Muscle of arm (tissue), 14 donors: ENCODE data around the gene SPTY2D1. TPM values are rescaled to one million over a fixed set of nuclear protein-coding genes. Genes with fewer than 3 reads are reported as not detected.
"Not testable (repeated sequence)": the region's sequence is repeated elsewhere in the genome, so short reads cannot be mapped to it uniquely, and the experiment has no call there.

Experiments
- DNase-seq: peaks from one replicate; pipeline ENCODE4 v3.0.0-alpha.2; 2013
- long read RNA-seq, 11 donors: transcript quantifications; one replicate each; lab custom pipeline, GENCODE V29; 2026
- polyA plus RNA-seq, 12 donors: library from polyadenylated mRNA; unstranded; fragments of 120-200 nt; gene quantifications; one replicate each; pipeline ENCODE4 v1.2.1, GENCODE V29; 2013; ENCODE audit not compliant: insufficient read length in 12 of 12

SPTY2D1 gene
- 10 to 100 TPM in 11 of 12 donors, not detected in 1; 16.0 to 28.7 (median 18.4) TPM for polyA plus RNA-seq
- long read RNA-seq, donor 1, partial matches to known transcripts, result 7 of 7 reads
- long read RNA-seq, donor 1, other reads (novel, unspliced or antisense), result 0 of 7 reads
- long read RNA-seq, donor 2, full-length matches to known transcripts, result 3 of 3 reads
- long read RNA-seq, donor 2, partial matches to known transcripts, result 0 of 3 reads
- long read RNA-seq, donor 2, other reads (novel, unspliced or antisense), result 0 of 3 reads
- long read RNA-seq, donor 3, full-length matches to known transcripts, result 2 of 2 reads
- long read RNA-seq, donor 3, partial matches to known transcripts, result 0 of 2 reads
- long read RNA-seq, donor 3, other reads (novel, unspliced or antisense), result 0 of 2 reads
- long read RNA-seq, donor 4, result 0 reads
- long read RNA-seq, donor 5, result 0 reads
- long read RNA-seq, donor 6, full-length matches to known transcripts, result 1 of 1 reads
- long read RNA-seq, donor 6, partial matches to known transcripts, result 0 of 1 reads
- long read RNA-seq, donor 6, other reads (novel, unspliced or antisense), result 0 of 1 reads
- long read RNA-seq, donor 7, partial matches to known transcripts, result 5 of 5 reads
- long read RNA-seq, donor 7, other reads (novel, unspliced or antisense), result 0 of 5 reads
- long read RNA-seq, donor 8, full-length matches to known transcripts, result 6 of 13 reads
- long read RNA-seq, donor 8, partial matches to known transcripts, result 7 of 13 reads
- long read RNA-seq, donor 8, other reads (novel, unspliced or antisense), result 0 of 13 reads
- long read RNA-seq, donor 9, full-length matches to known transcripts, result 3 of 3 reads
- long read RNA-seq, donor 9, partial matches to known transcripts, result 0 of 3 reads
- long read RNA-seq, donor 9, other reads (novel, unspliced or antisense), result 0 of 3 reads
- long read RNA-seq, donor 10, full-length matches to known transcripts, result 1 of 1 reads
- long read RNA-seq, donor 10, partial matches to known transcripts, result 0 of 1 reads
- long read RNA-seq, donor 10, other reads (novel, unspliced or antisense), result 0 of 1 reads
- long read RNA-seq, donor 11, full-length matches to known transcripts, result 6 of 12 reads
- long read RNA-seq, donor 11, partial matches to known transcripts, result 6 of 12 reads
- long read RNA-seq, donor 11, other reads (novel, unspliced or antisense), result 0 of 12 reads

- peak; percentile 100 for DNase-seq
These were observed at the start of gene SPTY2D1 for GRCh38 chr11:18634140-18635032. TSS of gene SPTY2D1 (minus strand) at chr11:18634342. CDS start at chr11:18634257, 85 bp downstream.

- no peak for DNase-seq
These were observed 48.3 kb upstream of the SPTY2D1 start for GRCh38 chr11:18682466-18682865.

GRCh38 chr11:18681949-18682348 is 47.8 kb upstream of the SPTY2D1 start:
- not testable (repeated sequence) for DNase-seq

- no peak for DNase-seq
These were observed 43.4 kb upstream of the SPTY2D1 start for GRCh38 chr11:18677560-18677959.

GRCh38 chr11:18676803-18677202 is 42.7 kb upstream of the SPTY2D1 start:
- no peak for DNase-seq

GRCh38 chr11:18672209-18672608 is 38.1 kb upstream of the SPTY2D1 start:
- not testable (repeated sequence) for DNase-seq

GRCh38 chr11:18671246-18671645 is 37.1 kb upstream of the SPTY2D1 start:
- DNase-seq, result no peak

- DNase-seq, result no peak
These were observed 35.6 kb upstream of the SPTY2D1 start for GRCh38 chr11:18669711-18670110.

GRCh38 chr11:18669219-18669596 is 35.1 kb upstream of the SPTY2D1 start:
- DNase-seq, result no peak

GRCh38 chr11:18668131-18668530 is 34.0 kb upstream of the SPTY2D1 start:
- DNase-seq, result no peak

- DNase-seq, result not testable (repeated sequence)
These were observed 31.3 kb upstream of the SPTY2D1 start for GRCh38 chr11:18665353-18665872.

- DNase-seq, result no peak
These were observed 23.5 kb upstream of the SPTY2D1 start for GRCh38 chr11:18657673-18658072.

GRCh38 chr11:18650859-18651557 is 16.9 kb upstream of the SPTY2D1 start:
- no peak for DNase-seq

- DNase-seq, result no peak
These were observed 16.2 kb upstream of the SPTY2D1 start for GRCh38 chr11:18650353-18650752.

- DNase-seq, result not testable (repeated sequence)
These were observed 8.9 kb upstream of the SPTY2D1 start for GRCh38 chr11:18643034-18643433.

- DNase-seq, result no peak
These were observed 7.5 kb upstream of the SPTY2D1 start for GRCh38 chr11:18641677-18642076.

GRCh38 chr11:18633256-18634139 is 644 bp downstream of the SPTY2D1 start:
- DNase-seq, result no peak

- DNase-seq, result no peak
These were observed 1.3 kb downstream of the SPTY2D1 start for GRCh38 chr11:18632841-18633240.

GRCh38 chr11:18624161-18624560 is 10.0 kb downstream of the SPTY2D1 start:
- no peak for DNase-seq
